Motor neuron (in vitro differentiated cells): ENCODE measurements around the gene HIPK2. TPM values are rescaled to one million over a fixed set of nuclear protein-coding genes. Genes with fewer than 3 reads are reported as not detected.
"Not testable (repeated sequence)": the region's sequence is repeated elsewhere in the genome, so short reads cannot be mapped to it uniquely, and the experiment has no call there.

ENCODE experiments used
- ATAC-seq, 8 experiments: fragments of 200-7000 bp; cut with Tn5 transposase; replicated peaks in 6 of 8; 2 replicates each; pipeline ENCODE4 v1.8.0; 2021; ENCODE audit warnings: mild to moderate bottlenecking in 8 of 8, moderate library complexity in 8 of 8
- H3K27ac ChIP-seq, 2 donors: fragments of 250-450 bp; sonication (Bioruptor Pico); 2 replicates each; pipeline ENCODE4 v1.9.0; 2021; ENCODE audit warnings: antibody characterized with exemption in 2 of 2, mild to moderate bottlenecking in 2 of 2, moderate library complexity in 1 of 2
- H3K4me1 ChIP-seq, 2 donors: fragments of 250-450 bp; sonication (Bioruptor Pico); replicated peaks in 1 of 2; 2 replicates each; pipeline ENCODE4 v1.6.1; 2021; ENCODE audit warnings: antibody characterized with exemption in 2 of 2, mild to moderate bottlenecking in 2 of 2, moderate library complexity in 1 of 2
- H3K4me3 ChIP-seq, 5 donors: fragments of 250-450 bp; sonication (Bioruptor Pico); 2 replicates each; pipeline ENCODE4 v1.9.0; 2021; ENCODE audit warnings: antibody characterized with exemption in 5 of 5, mild to moderate bottlenecking in 5 of 5, moderate library complexity in 4 of 5
- WGBS, 10 experiments: fragments of 450-650 bp; shearing (Covaris generic); methylation state at CpG; one replicate each; pipeline ENCODE4 v1.0.0; 2022; 5-methylcytosine and 5-hydroxymethylcytosine counted together
- in situ Hi-C, 9 experiments: fragments of 400-800 bp; cut with MboI; loops; one replicate each; pipeline ENCODE4 v1.15.0; 2021; ENCODE audit warnings: low sequenced_read_pairs in 9 of 9, low pct_unique_long_range_greater_than_20kb in 2 of 9; ENCODE audit not compliant: unreplicated experiment in 9 of 9
- total RNA-seq, 8 experiments: library from RNA; unstranded; fragments of 300-600 nt; gene quantifications; 2 replicates each; pipeline versions ENCODE4 v1.2.3 to v1.2.4, GENCODE V29; 2022

Gene HIPK2
- total RNA-seq, 8 experiments from 2014 or later = 2.0 to 34.9 (median 15.8) TPM

DNA sequence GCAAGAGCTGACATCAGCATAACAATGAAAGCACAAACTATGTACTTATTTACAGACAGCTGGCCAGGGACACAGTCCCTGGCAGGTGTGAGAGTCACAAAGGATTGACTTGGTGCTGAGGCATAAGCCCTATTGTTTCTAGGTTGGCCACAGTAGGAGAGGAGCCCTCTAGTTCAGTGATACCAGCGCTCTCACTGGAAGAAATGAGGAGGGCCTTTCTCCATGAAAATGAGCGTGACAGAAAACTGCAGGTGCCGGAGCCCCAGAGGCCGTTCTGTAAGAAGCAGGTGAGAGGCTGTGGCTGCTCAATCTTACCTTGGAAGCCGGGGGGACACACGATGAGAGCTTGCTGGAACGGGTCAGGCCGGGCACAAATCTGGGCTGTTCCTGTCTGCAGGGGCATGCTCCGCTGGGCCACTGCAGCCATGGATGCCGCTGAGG is 163.8 kb downstream of the HIPK2 start:
- WGBS, 10 experiments = 20 to 100% (median 86%) methylated on average over 1 to 8 of the region's 10 CpGs; no CpG with 5 or more reads in 2 of the 10 experiments
- in situ Hi-C loops = loop anchor here in 1 of 9 experiments (25.0 kb wide), 1 partner anchor 398 kb away; no protein-coding TSS in a partner anchor
- Histone ChIP-seq H3K4me1 (peaks cover 0 to 6% of the 10 kb centered on the region in 2 donors), H3K27ac (no peak overlapping the region), H3K4me3 (no peak overlapping the region)
- peak in 4 of 8 experiments; percentile 26 to 47 (median 38) for ATAC-seq

DNA sequence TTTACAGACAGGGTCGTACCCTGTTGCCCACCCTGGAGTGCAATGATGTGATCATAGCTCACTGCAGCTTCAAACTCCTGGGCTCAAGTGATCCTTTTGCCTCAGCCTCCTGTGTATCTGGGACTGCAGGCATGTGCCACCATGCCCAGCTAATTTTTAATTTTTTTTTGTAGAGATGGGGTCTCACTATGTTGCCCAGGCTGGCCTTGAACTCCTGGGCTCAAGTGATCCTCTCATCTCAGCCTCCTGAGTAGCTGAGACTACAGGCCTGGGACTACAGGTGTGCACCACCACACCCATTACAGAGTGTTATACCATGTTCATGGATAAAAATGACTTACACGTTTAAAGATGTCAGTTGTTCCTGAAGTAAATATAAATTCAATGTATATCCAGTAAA is 166.2 kb downstream of the HIPK2 start:
- H3K4me3 ChIP-seq, H3K4me1 ChIP-seq, ATAC-seq, H3K27ac ChIP-seq: not testable (repeated sequence)
- 65 to 100% (median 100%) methylated on average over 1 to 2 of the region's 2 CpGs for WGBS, 10 experiments
- in situ Hi-C loops = loop anchor here in 1 of 9 experiments (25.0 kb wide), 1 partner anchor 401 kb away; no protein-coding TSS in a partner anchor

DNA sequence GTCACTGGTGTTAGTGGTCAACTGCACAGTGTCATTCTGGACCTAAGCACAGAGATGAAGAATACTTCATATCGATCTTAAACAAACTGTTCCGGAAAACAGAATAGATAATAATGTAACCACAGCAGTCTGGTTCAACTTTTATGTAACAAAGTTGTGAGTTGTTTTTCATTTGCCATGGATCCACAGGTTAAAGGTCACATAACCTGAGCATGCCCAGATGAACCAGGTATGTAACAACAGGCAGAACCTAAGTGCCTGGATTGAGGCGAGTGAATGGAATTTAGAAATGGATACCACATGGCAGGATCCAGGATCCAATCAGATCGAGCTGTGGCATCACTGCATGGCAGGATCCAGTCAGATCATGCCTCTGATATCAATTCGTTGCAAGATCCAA is 167.2 kb downstream of the HIPK2 start:
- no peak for ATAC-seq
- 53 to 100% (median 93%) methylated on average over 2 to 5 of the region's 5 CpGs for WGBS, 10 experiments

DNA sequence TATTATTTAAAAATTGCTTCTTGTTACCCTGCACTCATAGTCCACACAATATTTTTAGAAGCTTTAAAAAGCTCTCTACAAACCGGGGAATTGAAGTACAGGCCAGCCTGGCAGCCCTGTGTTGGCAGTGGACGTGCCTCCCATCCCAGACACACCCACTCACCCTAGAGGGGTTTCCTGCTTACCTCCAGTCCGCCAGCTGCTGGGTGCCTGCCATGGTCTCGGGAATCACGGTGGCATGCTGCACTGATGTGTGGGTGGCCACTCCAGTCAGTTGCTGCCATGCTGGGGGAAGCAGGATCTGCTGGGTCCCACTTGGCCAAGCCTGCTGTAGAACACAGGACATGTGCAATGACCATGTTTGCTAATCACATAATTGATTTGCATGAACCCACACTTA is 173.9 kb downstream of the HIPK2 start:
- Histone ChIP-seq H3K4me1 (peaks cover 3 to 4% of the 10 kb centered on the region in 2 donors), H3K27ac (no peak overlapping the region), H3K4me3 (no peak overlapping the region)
- in situ Hi-C loops = loop anchor here in 1 of 9 experiments (25.0 kb wide), 1 partner anchor 408 kb away; no protein-coding TSS in a partner anchor
- ATAC-seq = no peak
- 6 to 100% (median 84%) methylated on average over 2 to 4 of the region's 5 CpGs; no CpG with 5 or more reads in 4 of the 10 experiments for WGBS, 10 experiments

More for the DNA sequence above, 167.2 kb downstream of the HIPK2 start:
- H3K4me3 ChIP-seq = no peak overlapping the region
- peaks cover 0 to 6% of the 10 kb centered on the region in 2 donors for H3K4me1 ChIP-seq
- in situ Hi-C loops = loop anchor here in 1 of 9 experiments (25.0 kb wide), 1 partner anchor 402 kb away; no protein-coding TSS in a partner anchor
- H3K27ac ChIP-seq = no peak overlapping the region

DNA sequence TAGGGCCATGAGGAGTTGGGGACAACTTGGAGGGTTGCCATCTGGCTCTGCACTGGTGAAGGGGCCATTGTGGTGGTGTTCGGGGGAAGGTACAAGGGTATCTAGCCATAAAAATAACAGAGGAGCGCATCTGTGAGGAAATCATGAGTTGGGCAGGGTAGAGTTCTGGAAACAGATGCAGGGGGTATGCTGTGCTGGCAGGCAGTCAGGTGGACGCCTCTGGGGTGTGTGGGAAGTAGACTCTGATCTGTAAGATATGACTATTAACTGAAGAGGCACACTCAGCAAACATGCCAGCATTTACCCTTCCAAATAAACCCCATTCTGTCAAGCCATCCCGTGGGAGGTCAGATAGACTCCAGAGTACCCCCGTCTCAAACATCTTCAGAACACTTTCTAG is 174.5 kb downstream of the HIPK2 start:
- no peak for ATAC-seq
- 78 to 100% (median 86%) methylated on average over 1 to 5 of the region's 5 CpGs; no CpG with 5 or more reads in 5 of the 10 experiments for WGBS, 10 experiments
- H3K4me1 ChIP-seq = peaks cover 3 to 5% of the 10 kb centered on the region in 2 donors
- in situ Hi-C loops = loop anchor here in 1 of 9 experiments (25.0 kb wide), 1 partner anchor 409 kb away; no protein-coding TSS in a partner anchor
- H3K27ac ChIP-seq = no peak overlapping the region
- no peak overlapping the region for H3K4me3 ChIP-seq

DNA sequence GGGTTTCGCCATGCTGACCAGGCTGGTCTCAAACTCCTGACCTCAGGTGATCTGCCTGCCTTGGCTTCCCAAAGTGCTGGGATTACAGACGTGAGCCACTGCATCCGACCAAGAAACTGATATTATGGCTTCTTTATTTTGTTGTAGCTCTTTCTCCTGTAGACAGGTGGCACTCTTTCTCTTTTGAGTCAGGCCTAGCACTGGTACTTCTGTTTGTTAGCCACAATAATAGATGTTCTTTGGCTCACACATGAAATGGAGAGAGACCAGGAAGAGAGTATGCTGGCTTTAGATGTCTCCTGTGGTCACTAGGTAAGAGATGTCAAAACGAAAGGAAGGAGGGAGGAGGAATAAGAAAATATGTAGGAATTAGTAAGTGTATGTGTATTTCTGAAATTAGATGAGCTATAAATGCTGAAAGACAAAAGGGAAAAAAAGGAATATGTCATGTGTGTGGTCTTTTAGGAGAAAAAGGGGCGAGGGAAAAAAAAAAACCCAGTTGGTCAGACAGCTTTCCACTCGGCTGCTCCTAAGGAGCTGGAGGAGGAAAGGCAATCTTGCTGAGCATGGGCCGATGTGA is 175.6 kb downstream of the HIPK2 start:
- H3K27ac ChIP-seq = no peak overlapping the region

DNA sequence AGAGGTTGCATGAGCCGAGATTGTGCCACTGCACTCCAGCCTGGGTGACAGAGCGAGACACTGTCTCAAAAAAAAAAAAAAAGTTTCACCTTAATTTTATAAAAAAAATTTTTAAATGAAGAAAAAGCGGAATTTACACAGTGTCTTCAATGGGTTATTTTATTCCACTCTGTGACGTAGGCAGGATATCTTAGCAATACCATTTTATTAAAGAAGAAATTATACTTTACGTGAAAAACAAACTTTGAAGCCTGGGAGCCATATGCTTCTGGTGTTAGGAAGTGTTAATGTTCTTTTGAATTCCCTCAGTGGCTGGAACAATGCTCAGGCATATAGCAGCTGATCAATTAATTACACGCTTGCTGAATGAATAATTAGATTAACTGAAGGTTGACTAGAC is 176.6 kb downstream of the HIPK2 start:
- 70 to 100% (median 95%) methylated on average over 2 to 6 of the region's 6 CpGs for WGBS, 10 experiments

More for the DNA sequence above, 175.6 kb downstream of the HIPK2 start:
- WGBS, 10 experiments = 38 to 90% (median 62%) methylated on average over 1 to 6 of the region's 7 CpGs
- peak; percentile 38 to 76 (median 55) for ATAC-seq
- H3K4me3 ChIP-seq = no peak overlapping the region
- peaks cover 3 to 5% of the 10 kb centered on the region in 2 donors for H3K4me1 ChIP-seq
- in situ Hi-C loops = loop anchor here in 1 of 9 experiments (25.0 kb wide), 1 partner anchor 410 kb away; no protein-coding TSS in a partner anchor

DNA sequence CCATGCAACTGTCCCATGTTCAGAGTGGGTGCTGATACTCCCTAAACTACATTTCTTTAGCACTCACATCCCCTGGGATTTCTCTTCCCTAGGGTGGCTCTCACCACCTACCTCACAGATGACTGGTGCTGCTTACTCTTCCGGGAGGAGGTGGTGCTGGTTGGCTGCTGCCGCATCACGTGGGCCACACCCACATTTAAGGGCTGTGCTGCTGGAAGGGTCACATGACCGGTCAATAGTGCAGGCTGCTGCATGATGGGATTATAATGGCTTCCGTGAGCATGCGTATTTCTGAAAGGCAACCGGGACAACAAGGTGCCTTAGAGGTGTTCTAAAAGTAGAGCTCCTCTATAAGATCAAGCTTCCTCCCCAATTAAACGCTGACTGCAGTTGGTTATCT is 177.5 kb downstream of the HIPK2 start:
- H3K27ac ChIP-seq = no peak overlapping the region
- no peak for ATAC-seq
- 80 to 97% (median 95%) methylated on average over 1 to 6 of the region's 8 CpGs; no CpG with 5 or more reads in 5 of the 10 experiments for WGBS, 10 experiments
- in situ Hi-C loops = loop anchor here in 1 of 9 experiments (25.0 kb wide), 1 partner anchor 412 kb away; no protein-coding TSS in a partner anchor
- H3K4me1 ChIP-seq = peaks cover 5 to 11% of the 10 kb centered on the region in 2 donors
- no peak overlapping the region for H3K4me3 ChIP-seq

More for the DNA sequence above, 176.6 kb downstream of the HIPK2 start:
- in situ Hi-C loops = loop anchor here in 1 of 9 experiments (25.0 kb wide), 1 partner anchor 411 kb away; no protein-coding TSS in a partner anchor
- ATAC-seq = no peak
- Histone ChIP-seq H3K4me3 (no peak overlapping the region), H3K27ac (no peak overlapping the region), H3K4me1 (peaks cover 3 to 5% of the 10 kb centered on the region in 2 donors)

DNA sequence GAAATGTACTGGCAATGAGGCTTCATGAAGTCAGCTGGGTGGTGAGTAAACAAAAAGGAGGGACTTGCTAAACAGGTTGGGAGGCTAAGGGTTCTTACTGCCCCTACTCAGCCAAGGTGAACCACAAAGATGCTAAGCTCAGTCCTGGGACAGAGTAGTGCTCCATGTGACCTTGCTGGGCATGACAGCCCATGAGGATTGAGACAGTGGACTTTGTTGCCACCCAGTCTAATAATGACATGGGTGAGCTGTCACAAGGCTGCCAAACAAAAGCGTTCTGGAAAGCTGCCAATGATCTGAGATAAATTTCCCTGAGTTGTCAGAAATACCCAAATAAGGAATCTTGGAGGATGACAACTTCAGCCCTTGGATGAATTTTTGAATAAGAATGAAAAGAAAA is 179.2 kb downstream of the HIPK2 start:
- ATAC-seq = peak in 6 of 8 experiments; percentile 20 to 98 (median 88)
- 27 to 100% (median 80%) methylated on average over 1 of the region's 1 CpG; no CpG with 5 or more reads in 5 of the 10 experiments for WGBS, 10 experiments
- H3K27ac ChIP-seq = no peak overlapping the region
- no peak overlapping the region for H3K4me3 ChIP-seq
- in situ Hi-C loops = no loop called here
- H3K4me1 ChIP-seq = peaks cover 5 to 25% of the 10 kb centered on the region in 2 donors

DNA sequence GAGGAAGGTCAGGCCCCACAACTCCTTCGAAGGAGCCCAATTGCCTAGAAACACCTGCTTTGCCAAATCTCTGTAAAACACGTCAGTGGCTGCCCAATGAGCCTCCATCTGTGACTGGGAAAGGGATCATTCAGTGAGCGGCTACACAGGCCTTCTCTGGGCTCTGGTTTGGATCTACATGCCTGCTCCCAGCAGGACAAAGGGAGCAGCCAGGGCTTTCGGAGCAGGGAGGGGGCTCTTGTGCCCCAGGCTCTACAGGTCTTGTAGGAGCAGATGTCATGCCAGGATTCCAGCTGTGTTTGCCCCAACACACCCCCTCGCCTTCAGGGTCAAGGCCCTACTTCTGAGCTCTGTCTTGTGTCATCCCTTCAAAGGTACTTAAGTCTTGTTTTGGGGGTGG is 180.8 kb downstream of the HIPK2 start:
- H3K27ac ChIP-seq = no peak overlapping the region
- H3K4me3 ChIP-seq = no peak overlapping the region
- ATAC-seq = no peak
- peaks cover 5 to 28% of the 10 kb centered on the region in 2 donors for H3K4me1 ChIP-seq
- in situ Hi-C loops = no loop called here
- WGBS, 10 experiments = 80 to 100% (median 100%) methylated on average over 1 of the region's 5 CpGs; no CpG with 5 or more reads in 7 of the 10 experiments

DNA sequence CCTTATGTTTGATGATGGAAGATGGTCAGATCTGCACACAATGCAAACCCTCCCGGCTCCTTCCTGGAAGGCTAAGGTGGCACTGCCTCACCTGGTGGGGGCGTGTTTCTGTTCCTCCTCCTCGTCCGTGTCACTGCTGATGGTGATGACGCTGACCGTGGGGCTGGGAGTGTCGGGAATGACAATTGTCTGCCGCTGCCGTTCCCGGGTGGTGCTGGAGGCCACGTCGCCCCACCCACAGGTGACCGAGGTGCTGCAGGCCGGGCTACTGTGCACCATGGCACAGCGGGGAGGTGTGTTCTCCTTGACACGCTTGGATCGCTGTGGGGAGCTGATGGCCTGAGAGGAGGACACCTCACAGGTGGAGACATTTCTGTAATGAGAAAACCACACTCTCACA is 181.2 kb downstream of the HIPK2 start:
- no peak for ATAC-seq
- H3K27ac ChIP-seq = no peak overlapping the region
- H3K4me3 ChIP-seq = no peak overlapping the region
- in situ Hi-C loops = no loop called here
- peaks cover 5 to 28% of the 10 kb centered on the region in 2 donors for H3K4me1 ChIP-seq
- 80 to 100% (median 88%) methylated on average over 1 to 7 of the region's 17 CpGs; no CpG with 5 or more reads in 5 of the 10 experiments for whole genome bisulfite sequencing, 10 experiments

DNA sequence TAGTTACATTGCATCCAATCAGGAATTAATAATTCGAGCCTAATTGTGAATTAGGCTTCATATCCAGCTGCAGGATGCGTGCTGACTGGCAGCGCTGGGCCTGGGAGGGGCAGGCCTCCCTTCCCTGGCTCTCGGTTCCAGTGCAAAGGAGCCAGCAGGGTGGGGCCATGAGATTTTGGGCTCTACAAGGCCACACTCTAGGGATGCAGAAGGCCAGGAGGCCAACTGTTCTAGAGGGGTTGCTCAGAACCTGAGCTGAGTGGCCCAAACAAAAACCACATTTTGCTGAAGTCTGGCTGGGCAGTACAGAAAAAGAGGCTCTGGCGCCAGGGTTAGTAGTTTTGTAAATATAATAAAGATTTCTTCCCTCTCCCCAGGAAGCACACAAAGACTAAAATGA is 182.0 kb downstream of the HIPK2 start:
- Histone ChIP-seq H3K4me1 (peaks cover 5 to 28% of the 10 kb centered on the region in 2 donors), H3K27ac (no peak overlapping the region), H3K4me3 (no peak overlapping the region)
- in situ Hi-C loops = no loop called here
- ATAC-seq = no peak
- 0 to 100% (median 90%) methylated on average over 1 to 3 of the region's 5 CpGs; no CpG with 5 or more reads in 4 of the 10 experiments for WGBS, 10 experiments

DNA sequence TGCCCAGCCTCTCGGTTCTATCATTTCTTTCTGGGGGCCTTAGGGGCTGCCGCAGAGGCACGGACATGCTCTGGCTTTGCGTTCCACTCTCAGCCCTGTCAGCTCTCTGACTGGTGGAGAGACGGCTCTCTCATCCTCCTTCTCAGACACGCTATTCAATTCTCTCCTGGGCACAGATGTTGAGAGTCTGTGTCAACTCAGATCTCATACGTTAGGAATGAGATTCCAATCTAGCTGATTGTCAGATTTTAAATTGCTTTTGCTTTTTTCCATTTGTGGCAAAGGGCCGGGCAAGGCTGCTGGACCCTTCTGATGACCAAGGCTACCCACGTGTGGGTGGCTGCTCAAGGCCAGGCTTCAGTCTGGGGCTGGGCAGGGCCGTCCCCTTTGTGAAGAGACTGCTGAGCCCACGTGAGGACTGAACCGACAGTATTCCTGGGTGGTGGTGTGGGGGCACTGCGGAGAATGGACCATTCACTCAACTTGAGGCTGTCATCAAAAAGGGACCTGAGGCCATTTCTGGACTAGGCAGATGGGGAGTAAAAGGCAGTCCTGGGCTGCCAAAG is 182.8 kb downstream of the HIPK2 start:
- Histone ChIP-seq H3K4me3 (no peak overlapping the region), H3K4me1 (peaks cover 5 to 28% of the 10 kb centered on the region in 2 donors), H3K27ac (peak overlapping the region in 1 of 2 donors; percentile 54)
- WGBS, 10 experiments = 20 to 100% (median 76%) methylated on average over 1 to 11 of the region's 13 CpGs; no CpG with 5 or more reads in 1 of the 10 experiments
- in situ Hi-C loops = no loop called here
- peak in 1 of 8 experiments; percentile 40 for ATAC-seq
